Testis (tissue), 2 donors: ENCODE results near the gene GPC3.

Source experiments
- POLR2A ChIP-seq: fragments of 450-650 bp; IDR thresholded peaks from one replicate; pipeline ENCODE4 v1.6.1; 2017; ENCODE audit warnings: antibody characterized with exemption, mild to moderate bottlenecking, moderate library complexity
- TF ChIP-seq, protein P1 (sequence below), 3 experiments: fragments of 450-650 bp in 2 of 3; fragments of 200-600 bp in 1 of 3; sonication (generic) in 1 of 3; IDR thresholded peaks; one replicate each; pipeline ENCODE4 v1.5.1; 2016 to 2019; ENCODE audit warnings: antibody characterized with exemption in 3 of 3, mild to moderate bottlenecking in 2 of 3, moderate library complexity in 1 of 3

DNA sequence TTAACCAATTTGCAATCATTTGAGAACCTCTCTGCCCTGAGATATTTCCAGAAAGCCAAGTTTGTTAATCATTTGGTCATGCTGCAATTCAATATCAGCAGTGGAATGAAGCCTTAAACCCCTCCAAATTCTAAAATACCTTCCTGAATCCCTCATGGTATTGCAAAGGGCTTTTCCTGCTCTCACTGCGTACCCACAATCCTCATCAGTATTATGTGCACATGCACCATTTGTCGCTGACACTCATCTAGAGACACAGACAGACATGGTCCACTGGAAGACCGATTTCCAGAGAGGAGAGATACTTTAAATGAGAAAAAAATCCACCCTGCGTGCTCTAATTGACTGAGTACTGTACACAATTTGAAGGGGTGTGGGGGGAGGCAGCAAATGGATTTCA, 104.4 kb downstream of the GPC3 start:
- TF ChIP-seq, protein P1, sequence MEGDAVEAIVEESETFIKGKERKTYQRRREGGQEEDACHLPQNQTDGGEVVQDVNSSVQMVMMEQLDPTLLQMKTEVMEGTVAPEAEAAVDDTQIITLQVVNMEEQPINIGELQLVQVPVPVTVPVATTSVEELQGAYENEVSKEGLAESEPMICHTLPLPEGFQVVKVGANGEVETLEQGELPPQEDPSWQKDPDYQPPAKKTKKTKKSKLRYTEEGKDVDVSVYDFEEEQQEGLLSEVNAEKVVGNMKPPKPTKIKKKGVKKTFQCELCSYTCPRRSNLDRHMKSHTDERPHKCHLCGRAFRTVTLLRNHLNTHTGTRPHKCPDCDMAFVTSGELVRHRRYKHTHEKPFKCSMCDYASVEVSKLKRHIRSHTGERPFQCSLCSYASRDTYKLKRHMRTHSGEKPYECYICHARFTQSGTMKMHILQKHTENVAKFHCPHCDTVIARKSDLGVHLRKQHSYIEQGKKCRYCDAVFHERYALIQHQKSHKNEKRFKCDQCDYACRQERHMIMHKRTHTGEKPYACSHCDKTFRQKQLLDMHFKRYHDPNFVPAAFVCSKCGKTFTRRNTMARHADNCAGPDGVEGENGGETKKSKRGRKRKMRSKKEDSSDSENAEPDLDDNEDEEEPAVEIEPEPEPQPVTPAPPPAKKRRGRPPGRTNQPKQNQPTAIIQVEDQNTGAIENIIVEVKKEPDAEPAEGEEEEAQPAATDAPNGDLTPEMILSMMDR (IDR thresholded peaks at IDR 0.05) = no peak
- no peak for TF ChIP-seq POLR2A
